Endothelial cell of hepatic sinusoid (primary cell): ENCODE measurements around the gene TNFRSF8.

Experiments used
- in situ Hi-C: cut with HindIII; loops from 2 replicates; pipeline ENCODE4 v1.10.0; 2017; ENCODE audit warnings: low sequenced_read_pairs

TNFRSF8 gene

GRCh38 chr1:12134716-12135115, 71.6 kb downstream of the TNFRSF8 start:
- in situ Hi-C loops = no loop called here

- in situ Hi-C loops = no loop called here
These were observed 72.5 kb downstream of the TNFRSF8 start for GRCh38 chr1:12135612-12136011.

- in situ Hi-C loops = no loop called here
These were observed 74.0 kb downstream of the TNFRSF8 start for GRCh38 chr1:12136916-12137610.

- in situ Hi-C loops = no loop called here
These were observed 75.4 kb downstream of the TNFRSF8 start for GRCh38 chr1:12138196-12139168.

GRCh38 chr1:12140016-12140415, 76.9 kb downstream of the TNFRSF8 start:
- in situ Hi-C loops = no loop called here

- in situ Hi-C loops = no loop called here
These were observed 77.5 kb downstream of the TNFRSF8 start for GRCh38 chr1:12140515-12141162.

GRCh38 chr1:12141163-12141850, 78.2 kb downstream of the TNFRSF8 start:
- in situ Hi-C loops = no loop called here

GRCh38 chr1:12142141-12142823, 79.2 kb downstream of the TNFRSF8 start:
- in situ Hi-C loops = no loop called here

- in situ Hi-C loops = no loop called here
These were observed 80.0 kb downstream of the TNFRSF8 start for GRCh38 chr1:12142891-12143630.

- in situ Hi-C loops = no loop called here
These were observed 80.6 kb downstream of the TNFRSF8 start for GRCh38 chr1:12143631-12144155.

GRCh38 chr1:12144236-12144635, 81.1 kb downstream of the TNFRSF8 start:
- in situ Hi-C loops = no loop called here

GRCh38 chr1:12144969-12145368, 81.9 kb downstream of the TNFRSF8 start:
- in situ Hi-C loops = no loop called here

- in situ Hi-C loops = no loop called here
These were observed 82.7 kb downstream of the TNFRSF8 start for GRCh38 chr1:12145616-12146342.

- in situ Hi-C loops = no loop called here
These were observed 83.4 kb downstream of the TNFRSF8 start for GRCh38 chr1:12146343-12147112.

GRCh38 chr1:12147201-12147701, 84.1 kb downstream of the TNFRSF8 start:
- in situ Hi-C loops = no loop called here

- in situ Hi-C loops = no loop called here
These were observed 85.3 kb downstream of the TNFRSF8 start for GRCh38 chr1:12148160-12148957.
